Ascending aorta (tissue), 2 donors: ENCODE data around the gene CTNNA2. TPM values are rescaled to one million over a fixed set of nuclear protein-coding genes. Genes with fewer than 3 reads are reported as not detected.

Experiments used
- DNase-seq, 2 donors: peaks; one replicate each; pipeline ENCODE4 v3.0.0-alpha.2; 2019; ENCODE audit warnings: low spot score in 2 of 2
- H3K27ac ChIP-seq, 2 donors: fragments of 200-600 bp; sonication (generic); one replicate each; pipeline ENCODE4 v1.5.1; 2016 to 2017; ENCODE audit warnings: mild to moderate bottlenecking in 1 of 2
- H3K27me3 ChIP-seq: fragments of 200-600 bp; sonication (generic); one replicate; pipeline ENCODE4 v1.5.1; 2017
- H3K36me3 ChIP-seq, 2 donors: fragments of 200-600 bp; sonication (generic); one replicate each; pipeline ENCODE4 v1.5.1; 2016
- H3K4me1 ChIP-seq, 2 donors: fragments of 200-600 bp; sonication (generic); one replicate each; pipeline ENCODE4 v1.5.1; 2016 to 2017; ENCODE audit warnings: mild to moderate bottlenecking in 1 of 2
- H3K4me3 ChIP-seq, 2 donors: fragments of 200-600 bp; sonication (generic); one replicate each; pipeline ENCODE4 v1.5.1; 2016 to 2017; ENCODE audit warnings: mild to moderate bottlenecking in 1 of 2
- H3K9me3 ChIP-seq, 2 donors: fragments of 200-600 bp; sonication (generic); one replicate each; pipeline ENCODE4 v1.5.1; 2016
- intact Hi-C: fragments of 100-400 bp; cut with DNase I; formaldehyde crosslinking; loops from one replicate; pipeline ENCODE4 v1.15.1; 2023
- total RNA-seq: library from RNA; depleted of rRNA; stranded (reverse); fragments of >200 nt; gene quantifications from one replicate; pipeline ENCODE4 v1.1.0, GENCODE V29; 2016
- TF ChIP-seq, protein P1 (sequence below), 3 experiments: fragments of 200-600 bp in 2 of 3; fragments of 450-650 bp in 1 of 3; sonication (generic) in 2 of 3; IDR thresholded peaks; one replicate each; pipeline ENCODE4 v1.5.1; 2016 to 2019; ENCODE audit warnings: antibody characterized with exemption in 3 of 3, mild to moderate bottlenecking in 1 of 3, moderate library complexity in 1 of 3

Gene CTNNA2
- total RNA-seq, 1 donor from 2014 or later = not detected

DNA sequence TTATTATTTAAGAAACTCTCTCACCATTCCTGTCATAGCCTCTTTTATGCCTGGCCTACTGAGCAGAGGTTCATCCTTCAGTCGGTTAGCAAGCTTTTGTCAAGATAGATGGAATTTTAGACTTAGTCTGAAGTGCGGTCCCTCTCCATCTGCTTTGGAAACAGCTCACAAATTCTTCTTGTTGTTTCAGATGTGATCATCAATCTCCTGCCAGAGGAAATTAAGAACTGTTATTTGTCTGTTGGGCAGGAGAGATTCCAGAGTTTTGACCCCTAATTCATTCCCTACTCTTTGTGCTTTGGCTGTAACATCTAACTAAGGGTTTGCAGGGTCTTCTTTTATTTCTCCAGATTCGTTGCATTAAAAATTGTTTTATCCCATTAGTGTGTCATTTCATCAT lies 735.3 kb downstream of the CTNNA2 start:
- Histone ChIP-seq H3K4me1 (no peaks in the 10 kb centered on the region), H3K27me3 (no peaks in the 10 kb centered on the region), H3K36me3 (no peaks in the 10 kb centered on the region), H3K9me3 (no peaks in the 10 kb centered on the region), H3K27ac (no peak overlapping the region), H3K4me3 (no peak overlapping the region)
- TF ChIP-seq, protein P1, sequence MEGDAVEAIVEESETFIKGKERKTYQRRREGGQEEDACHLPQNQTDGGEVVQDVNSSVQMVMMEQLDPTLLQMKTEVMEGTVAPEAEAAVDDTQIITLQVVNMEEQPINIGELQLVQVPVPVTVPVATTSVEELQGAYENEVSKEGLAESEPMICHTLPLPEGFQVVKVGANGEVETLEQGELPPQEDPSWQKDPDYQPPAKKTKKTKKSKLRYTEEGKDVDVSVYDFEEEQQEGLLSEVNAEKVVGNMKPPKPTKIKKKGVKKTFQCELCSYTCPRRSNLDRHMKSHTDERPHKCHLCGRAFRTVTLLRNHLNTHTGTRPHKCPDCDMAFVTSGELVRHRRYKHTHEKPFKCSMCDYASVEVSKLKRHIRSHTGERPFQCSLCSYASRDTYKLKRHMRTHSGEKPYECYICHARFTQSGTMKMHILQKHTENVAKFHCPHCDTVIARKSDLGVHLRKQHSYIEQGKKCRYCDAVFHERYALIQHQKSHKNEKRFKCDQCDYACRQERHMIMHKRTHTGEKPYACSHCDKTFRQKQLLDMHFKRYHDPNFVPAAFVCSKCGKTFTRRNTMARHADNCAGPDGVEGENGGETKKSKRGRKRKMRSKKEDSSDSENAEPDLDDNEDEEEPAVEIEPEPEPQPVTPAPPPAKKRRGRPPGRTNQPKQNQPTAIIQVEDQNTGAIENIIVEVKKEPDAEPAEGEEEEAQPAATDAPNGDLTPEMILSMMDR (IDR thresholded peaks at IDR 0.05) = no peak
- no peak for DNase-seq
- intact Hi-C loops = no loop called here

DNA sequence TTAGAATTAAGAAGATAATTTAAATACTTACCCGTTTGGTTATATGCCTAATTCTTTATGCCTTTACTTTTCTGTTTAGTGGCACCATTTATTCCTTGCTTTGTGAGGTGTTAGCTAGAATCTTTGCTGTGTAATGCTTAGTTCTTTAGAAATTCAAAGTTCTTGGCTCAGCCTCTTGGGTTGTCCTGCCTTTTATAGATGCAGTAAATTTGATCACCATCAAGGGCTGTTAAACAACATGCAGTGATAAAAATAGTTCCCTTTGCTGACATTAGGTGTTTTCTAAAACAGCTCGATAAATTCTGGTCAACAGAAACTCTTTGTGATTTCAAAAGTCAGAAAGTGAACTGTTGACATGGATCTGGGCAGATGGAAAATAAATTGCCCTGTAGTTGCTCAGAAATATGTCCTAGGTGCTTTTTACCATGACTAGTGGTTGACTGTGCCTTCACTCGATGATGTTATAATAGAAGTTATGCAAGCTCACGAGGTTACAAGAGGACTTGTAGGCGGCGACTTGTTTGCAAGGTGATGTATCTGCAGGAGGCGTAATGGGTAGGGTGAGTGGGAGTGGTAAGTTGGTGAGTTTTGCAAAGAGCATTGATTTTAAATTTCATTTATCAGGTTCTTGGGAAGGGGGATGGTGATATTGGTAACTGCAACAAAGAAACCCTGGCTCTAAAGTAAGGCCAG lies 739.6 kb downstream of the CTNNA2 start:
- DNase-seq = no peak
- Histone ChIP-seq H3K36me3 (no peaks in the 10 kb centered on the region), H3K4me3 (no peak overlapping the region), H3K27ac (no peak overlapping the region), H3K27me3 (no peaks in the 10 kb centered on the region), H3K4me1 (no peaks in the 10 kb centered on the region), H3K9me3 (no peaks in the 10 kb centered on the region)
- TF ChIP-seq, protein P1 (IDR thresholded peaks at IDR 0.05) = no peak
- intact Hi-C loops = no loop called here

DNA sequence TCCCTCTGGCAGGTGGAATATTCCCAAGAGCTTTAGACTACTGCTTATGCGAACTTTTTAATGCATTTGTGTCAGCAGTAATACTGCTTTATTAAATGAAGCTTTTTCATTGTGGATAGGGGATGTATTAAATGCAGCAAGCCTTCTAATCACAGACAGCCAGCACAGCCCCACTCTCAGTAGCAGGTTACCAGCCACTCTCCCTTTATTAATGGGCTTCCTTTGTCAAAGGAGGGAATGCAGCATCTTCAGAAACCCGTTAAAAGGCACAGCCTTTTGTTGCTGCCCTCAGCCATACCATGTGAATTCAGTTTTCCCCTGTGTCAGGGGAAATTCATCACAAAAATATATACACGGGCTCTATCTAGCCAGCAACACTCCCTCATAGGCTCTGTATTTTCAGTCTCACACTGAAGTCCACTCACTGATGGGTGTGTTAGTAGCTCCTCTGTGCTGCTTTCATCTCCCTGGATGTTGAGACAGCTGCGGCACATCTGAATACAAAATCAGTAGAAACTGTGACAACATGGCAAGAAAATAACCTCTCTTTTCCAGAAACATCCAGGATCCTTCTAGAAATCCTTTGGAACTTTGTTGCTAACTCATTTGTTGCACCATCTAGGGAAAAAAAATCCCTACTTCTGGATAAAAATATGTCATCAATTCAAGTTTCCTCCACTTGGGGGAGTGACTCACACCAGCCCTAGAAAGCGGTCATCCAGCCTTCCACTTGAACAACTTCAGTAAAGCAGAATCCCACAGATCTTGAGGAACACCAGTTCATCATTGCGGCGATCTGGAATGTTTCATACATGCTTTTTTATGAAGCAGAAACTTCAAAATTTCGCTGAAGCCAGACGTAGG lies 743.3 kb downstream of the CTNNA2 start:
- no peaks in the 10 kb centered on the region for H3K36me3 ChIP-seq
- DNase-seq = no peak
- intact Hi-C loops = no loop called here

DNA sequence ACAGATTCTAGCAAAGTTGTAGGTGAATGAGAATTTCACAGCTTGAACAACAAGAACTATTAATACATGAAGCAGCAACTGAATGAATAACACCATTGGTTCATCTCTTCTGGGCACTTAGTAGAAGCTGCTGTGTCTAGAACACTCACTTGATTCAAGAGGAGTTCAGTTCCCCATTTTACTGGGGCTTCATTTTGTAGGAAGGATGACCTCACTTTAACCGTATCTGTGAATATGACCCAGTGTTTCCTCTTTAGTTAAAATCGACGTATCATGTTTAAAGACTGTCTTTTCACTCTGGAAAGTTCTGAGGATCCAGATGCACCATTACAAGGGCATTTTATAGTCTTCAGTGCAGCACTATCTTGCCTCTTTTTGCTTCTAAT lies 743.9 kb downstream of the CTNNA2 start:
- no peak for DNase-seq

More for the DNA sequence above, 743.3 kb downstream of the CTNNA2 start:
- H3K27me3 ChIP-seq = no peaks in the 10 kb centered on the region
- no peaks in the 10 kb centered on the region for H3K9me3 ChIP-seq
- TF ChIP-seq, protein P1 (IDR thresholded peaks at IDR 0.05) = no peak
- H3K4me1 ChIP-seq = no peaks in the 10 kb centered on the region
- H3K27ac ChIP-seq = no peak overlapping the region
- no peak overlapping the region for H3K4me3 ChIP-seq

DNA sequence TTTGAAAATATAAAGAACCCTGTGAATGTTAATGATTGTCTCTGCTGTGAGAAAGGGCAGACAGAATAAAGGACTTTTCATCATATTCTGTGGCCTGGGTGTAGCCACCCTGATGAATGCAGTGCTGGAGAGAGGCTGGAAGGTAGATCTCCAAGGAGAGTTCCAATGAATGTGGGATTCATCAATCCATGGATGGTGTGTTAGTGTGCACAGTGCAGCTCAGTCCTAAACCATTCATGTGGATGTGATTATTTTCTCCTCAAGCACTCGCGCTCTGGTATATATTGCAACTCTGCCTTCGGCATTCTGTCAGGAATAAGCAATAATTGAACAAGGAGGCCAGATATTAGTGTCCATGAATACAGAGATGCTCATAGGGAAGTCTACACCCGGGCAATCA lies 744.6 kb downstream of the CTNNA2 start:
- H3K36me3 ChIP-seq = no peaks in the 10 kb centered on the region
- H3K9me3 ChIP-seq = no peaks in the 10 kb centered on the region
- H3K4me1 ChIP-seq = no peaks in the 10 kb centered on the region
- no peak overlapping the region for H3K4me3 ChIP-seq
- intact Hi-C loops = no loop called here
- DNase-seq = no peak
- no peak overlapping the region for H3K27ac ChIP-seq
- no peaks in the 10 kb centered on the region for H3K27me3 ChIP-seq
- TF ChIP-seq, protein P1 (IDR thresholded peaks at IDR 0.05) = no peak

More for the DNA sequence above, 743.9 kb downstream of the CTNNA2 start:
- H3K27ac ChIP-seq = no peak overlapping the region
- TF ChIP-seq, protein P1 (IDR thresholded peaks at IDR 0.05) = no peak
- no peak overlapping the region for H3K4me3 ChIP-seq
- H3K36me3 ChIP-seq = no peaks in the 10 kb centered on the region
- H3K9me3 ChIP-seq = no peaks in the 10 kb centered on the region
- H3K4me1 ChIP-seq = no peaks in the 10 kb centered on the region
- H3K27me3 ChIP-seq = no peaks in the 10 kb centered on the region
- intact Hi-C loops = no loop called here
